ENCODE measurements around the gene FOXA3.
"Not testable (repeated sequence)": the region's sequence is repeated elsewhere in the genome, so short reads cannot be mapped to it uniquely, and the experiment has no call there.

FOXA3 gene

GRCh38 chr19:45876411-45877197, 12.5 kb downstream of the FOXA3 start:
- no peak for DNase-seq

- no peak for DNase-seq
These were observed 14.1 kb downstream of the FOXA3 start for GRCh38 chr19:45878043-45878794.

- DNase-seq = no peak
These were observed 14.9 kb downstream of the FOXA3 start for GRCh38 chr19:45879055-45879454.

DNA sequence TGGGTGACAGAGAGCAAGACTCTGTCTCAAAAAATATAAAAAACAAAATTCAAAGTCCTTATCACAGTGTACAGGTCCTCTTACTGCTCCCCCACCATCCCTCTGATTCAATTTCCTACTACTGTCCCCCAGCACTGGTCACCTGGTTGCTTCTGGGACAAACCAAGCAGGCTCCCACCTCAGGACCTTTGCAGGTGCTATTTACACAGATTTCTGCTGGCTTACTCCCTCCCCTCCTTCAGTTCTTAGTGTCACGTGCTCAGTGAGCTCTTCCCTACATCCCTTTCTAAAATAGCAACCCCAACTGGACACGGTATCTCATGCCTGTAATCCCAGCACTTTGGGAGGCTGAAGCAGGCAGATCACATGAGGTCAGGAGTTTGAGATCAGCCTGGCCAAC, 15.8 kb downstream of the FOXA3 start:
- no peak for DNase-seq

- DNase-seq = no peak
These were observed 17.2 kb downstream of the FOXA3 start for GRCh38 chr19:45881082-45881908.

DNA sequence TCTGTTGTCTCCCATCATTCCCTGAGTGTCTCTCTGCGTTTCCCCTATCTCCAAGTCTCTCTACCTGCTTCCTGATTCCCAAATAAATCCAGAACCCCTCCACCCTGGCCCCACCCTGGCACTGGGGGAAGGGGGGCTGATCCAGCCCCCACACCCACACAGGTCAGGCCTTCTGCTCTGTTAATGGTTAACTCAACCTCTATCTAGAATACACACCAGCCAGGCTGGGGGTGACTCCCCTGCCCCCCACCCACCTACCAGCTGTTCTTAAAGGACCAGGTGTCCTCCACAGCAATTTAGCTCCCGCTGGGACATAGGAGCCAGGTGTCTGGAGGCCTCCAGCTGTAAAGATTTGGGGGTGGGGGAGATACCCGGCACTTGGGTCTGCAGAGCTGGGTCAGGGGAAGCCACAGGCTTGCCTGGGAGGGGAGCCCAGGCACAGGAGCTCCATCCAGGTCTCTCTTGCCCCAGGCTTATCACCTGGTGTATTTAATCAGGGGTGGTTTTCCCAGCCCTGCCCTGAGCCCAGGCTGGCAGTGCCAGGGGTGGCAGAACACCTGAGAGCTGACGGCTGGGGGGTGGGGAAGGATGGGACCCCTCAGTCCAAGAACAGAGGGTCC, 17.9 kb downstream of the FOXA3 start:
- DNase-seq = no peak

GRCh38 chr19:45882652-45883585, 18.8 kb downstream of the FOXA3 start:
- peak; percentile 82 for DNase-seq

GRCh38 chr19:45883586-45883880, 19.4 kb downstream of the FOXA3 start:
- no peak for DNase-seq

DNA sequence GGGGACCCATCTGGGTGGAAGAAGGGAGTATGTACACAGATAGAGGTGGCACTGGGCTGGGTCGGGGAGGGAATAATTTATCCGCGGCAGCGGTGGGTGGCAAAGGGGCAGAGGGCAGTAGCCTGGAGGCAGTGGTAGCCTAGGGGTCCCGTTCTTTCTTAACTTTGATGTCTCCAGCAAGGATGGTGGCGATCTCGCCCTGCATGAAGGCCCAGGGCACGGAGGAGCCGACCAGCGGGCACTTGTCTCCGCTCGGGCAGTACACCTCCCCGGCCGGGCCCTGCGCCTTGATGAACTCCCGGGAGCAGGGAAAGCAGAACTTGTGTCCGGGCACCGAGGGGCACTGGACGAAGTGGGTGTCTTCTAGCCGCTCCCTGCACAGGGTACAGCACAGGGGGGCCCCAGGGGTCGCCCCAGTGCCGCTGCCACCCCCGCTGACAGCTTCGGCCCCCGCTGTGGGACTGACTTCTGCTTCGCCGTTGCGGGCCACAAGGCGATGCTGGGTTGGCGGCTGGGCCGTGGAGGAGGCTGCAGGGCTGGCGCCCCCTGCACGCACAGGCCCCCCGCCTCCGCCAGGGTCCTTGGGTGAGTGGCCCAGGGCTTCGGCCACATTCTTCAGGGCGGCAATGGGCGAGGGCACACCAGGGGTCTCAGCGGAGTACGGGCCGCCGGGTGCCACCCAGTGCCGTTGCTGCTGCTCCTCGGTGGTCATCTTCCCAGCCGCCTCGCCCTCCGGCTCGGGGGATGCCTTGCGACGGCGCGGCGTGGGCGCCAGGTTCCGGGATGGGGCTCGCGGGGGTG, 20.0 kb downstream of the FOXA3 start:
- no peak for DNase-seq

DNA sequence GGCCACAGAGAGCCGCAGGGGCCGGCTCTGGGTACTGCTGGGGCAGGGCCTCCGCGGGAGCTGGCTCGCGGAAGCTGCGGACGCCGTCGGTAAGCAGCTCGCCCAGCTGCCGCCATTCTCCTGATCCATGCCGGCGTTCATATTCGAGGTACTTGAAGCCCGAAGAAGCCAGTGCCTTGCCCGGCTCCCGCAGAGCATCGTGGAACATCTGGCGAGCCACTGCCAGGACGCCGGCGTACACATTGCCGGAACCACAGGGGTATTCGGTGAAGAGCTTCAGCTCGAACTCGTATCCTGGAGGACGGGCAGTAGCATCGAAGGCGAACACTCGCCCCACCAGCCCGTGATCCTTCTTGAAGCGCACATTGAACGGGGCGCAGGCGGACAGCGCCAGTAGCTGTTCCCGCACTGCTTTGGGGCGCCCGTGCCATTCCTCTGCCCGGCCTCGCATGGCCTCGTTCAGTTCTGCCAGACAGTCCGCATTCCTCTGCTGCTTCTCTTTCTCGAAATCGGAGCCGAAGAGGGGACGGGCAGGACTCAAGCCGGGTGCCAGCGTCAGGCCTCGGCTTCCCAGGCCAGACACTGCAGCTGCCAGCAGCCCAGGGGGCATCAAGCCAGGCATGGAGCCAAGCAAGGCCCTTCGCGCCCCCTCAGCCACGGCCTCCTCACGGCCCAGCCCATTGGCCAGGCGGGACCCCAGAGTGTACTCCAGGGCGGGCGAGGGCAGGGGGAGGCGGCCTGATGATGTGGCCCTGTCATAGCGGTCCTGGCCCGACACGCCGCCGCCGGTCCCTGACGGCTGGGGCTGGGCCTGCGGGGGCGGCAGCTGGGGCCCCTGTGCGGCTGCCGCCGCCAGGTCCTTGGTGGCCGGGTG, 20.8 kb downstream of the FOXA3 start:
- DNase-seq = no peak

DNA sequence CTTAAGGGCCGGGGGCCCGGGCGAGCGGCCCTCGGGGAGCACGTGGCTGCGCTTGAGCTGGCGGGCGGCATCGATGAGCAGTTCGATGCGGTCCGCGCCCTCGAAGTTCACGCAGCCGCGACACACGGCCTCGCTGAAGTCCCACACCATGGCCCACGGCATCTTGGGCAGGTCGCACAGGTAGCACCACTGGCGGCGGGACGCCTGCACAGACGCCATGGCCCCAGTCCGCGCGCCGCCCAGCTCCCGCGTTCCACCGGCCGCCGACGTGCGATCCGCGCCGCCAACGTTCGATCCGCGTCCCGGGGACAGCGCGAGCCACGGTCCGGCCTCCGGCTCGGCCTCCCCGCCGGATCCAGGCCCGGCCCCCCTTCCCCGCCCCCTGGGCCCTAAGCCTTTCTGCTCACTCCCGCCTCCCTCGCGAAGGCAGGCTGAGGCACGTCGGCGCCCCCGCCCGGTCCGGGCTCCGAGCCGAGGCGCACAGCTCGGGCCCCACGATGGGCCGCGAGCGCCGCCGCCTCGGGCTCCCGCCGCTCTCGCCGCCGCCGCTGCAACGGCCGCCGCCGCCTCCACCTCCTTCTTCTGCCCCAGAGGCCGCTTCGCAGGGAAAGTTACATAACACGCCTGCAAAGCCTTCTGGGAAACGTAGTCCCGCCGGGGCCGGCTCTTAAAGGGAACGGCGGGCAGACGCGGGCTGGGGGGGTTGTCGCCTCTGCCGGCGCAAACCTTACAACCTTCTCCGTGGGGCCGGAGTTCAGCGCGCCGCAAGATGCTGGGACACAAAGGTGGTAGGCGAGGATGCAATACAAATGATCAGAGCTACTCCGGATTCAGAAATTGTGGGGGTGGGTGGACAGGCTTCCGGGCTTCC, 21.7 kb downstream of the FOXA3 start, which contains the start of gene IRF2BP1:
TSS of gene IRF2BP1 (minus strand) at position 586 of the 871 bp plus-strand sequence. CDS start at position 219, 367 bp downstream.
- peak; percentile 94 for DNase-seq

DNA sequence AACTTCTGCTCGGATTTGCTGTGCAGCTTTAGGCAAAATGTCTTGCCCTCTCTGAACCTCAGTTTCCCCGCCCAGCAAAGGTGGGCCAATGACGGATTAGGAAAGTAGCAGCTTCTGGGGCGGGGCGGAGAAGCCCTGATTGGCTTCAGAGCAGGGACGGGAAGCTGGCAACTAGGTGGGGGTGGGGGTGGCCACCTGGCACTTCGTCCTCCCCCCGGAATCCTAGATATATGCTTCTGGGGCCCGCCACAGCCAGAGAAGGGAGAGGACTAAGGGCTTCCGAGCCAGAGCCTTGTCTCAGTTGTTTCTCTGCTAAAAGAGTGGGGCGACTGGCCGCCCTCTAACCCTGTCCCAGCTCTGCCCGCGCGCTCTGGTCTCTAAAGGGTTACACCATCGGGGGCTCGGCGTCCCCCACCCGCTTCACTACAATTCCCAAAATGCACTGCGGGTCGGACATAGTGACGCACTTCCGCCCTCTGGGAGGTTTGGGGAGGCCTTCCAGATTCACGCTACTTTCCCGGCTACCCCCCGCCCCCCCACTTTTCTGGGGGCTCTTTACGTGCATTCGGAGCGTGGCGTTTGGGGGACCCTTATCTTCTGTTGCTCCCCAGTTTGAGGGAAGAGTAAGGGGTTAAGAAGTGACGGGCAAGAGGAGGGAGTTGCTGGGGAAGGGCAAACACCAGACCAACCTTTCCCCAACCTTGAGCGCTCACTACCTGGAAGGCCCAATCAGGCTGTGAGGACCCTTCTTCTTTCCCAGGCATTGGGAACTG, 22.5 kb downstream of the FOXA3 start:
- DNase-seq = peak; percentile 93

GRCh38 chr19:45887200-45887710, 23.1 kb downstream of the FOXA3 start:
- DNase-seq = no peak

- DNase-seq = no peak
These were observed 25.2 kb downstream of the FOXA3 start for GRCh38 chr19:45889210-45889885.

DNA sequence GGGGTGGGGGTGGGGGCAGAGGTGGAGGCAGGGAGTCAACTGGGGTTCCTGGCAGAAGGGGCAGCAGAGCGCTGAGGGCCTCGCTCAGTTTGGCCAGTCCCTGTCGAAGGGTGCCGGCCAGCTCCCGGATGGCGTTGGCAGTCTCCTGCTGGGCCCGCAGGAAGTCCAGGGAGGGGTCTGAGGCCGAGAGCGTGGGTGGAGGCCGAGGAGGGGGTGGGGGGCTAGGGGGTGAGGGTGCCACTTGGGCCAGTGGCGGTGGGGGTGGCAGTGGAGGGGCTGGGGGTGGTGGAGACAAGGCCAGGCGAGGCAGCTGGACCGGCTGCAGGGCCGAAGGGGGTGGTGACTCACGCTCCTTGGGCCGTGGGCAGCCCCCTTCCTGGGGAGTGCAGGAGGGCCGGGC, 26.8 kb downstream of the FOXA3 start:
- no peak for DNase-seq

- DNase-seq = no peak
These were observed 31.4 kb downstream of the FOXA3 start for GRCh38 chr19:45895519-45895972.

- not testable (repeated sequence) for DNase-seq
These were observed 32.0 kb downstream of the FOXA3 start for GRCh38 chr19:45895983-45896599.

All from inflammatory macrophage treated with lipopolysaccharide for 4 hours (primary cell).